Stimulated activated CD4-positive, alpha-beta T cell treated with anti-CD3 and anti-CD28 coated beads, Interleukin-1b, Interleukin-23, amount 100 ng/mL, for 4 hours (primary cell): Measurements from ENCODE around the gene CT45A8.
"Not testable (repeated sequence)": the region's sequence is repeated elsewhere in the genome, so short reads cannot be mapped to it uniquely, and the experiment has no call there.

Source experiments
- DNase-seq, 2 donors: peaks; one replicate each; pipeline ENCODE4 v3.0.0-alpha.2; 2020; ENCODE audit warnings: low read depth in 2 of 2

CT45A8 gene

GRCh38 chrX:135854438-135854837 lies at the start of gene CT45A8:
CT45A8 (minus strand) TSS chrX:135854538; CDS start chrX:135850783, 3,755 bp downstream.
- not testable (repeated sequence) for DNase-seq

GRCh38 chrX:135893294-135893817 lies 39.0 kb upstream of the CT45A8 start, which contains the start of the genes CT45A10 and SAGE1:
CT45A10 (minus strand) TSS chrX:135893444; CDS start chrX:135885344, 8,100 bp downstream.
SAGE1 (plus strand) TSS chrX:135893716; CDS start chrX:135896243, 2,527 bp downstream.
- no peak for DNase-seq

- DNase-seq = no peak
Observed at GRCh38 chrX:135892781-135893180, 38.4 kb upstream of the CT45A8 start.

GRCh38 chrX:135890087-135890585 lies 35.8 kb upstream of the CT45A8 start:
- no peak for DNase-seq

- DNase-seq = not testable (repeated sequence)
Observed at GRCh38 chrX:135888976-135889375, 34.6 kb upstream of the CT45A8 start.

- not testable (repeated sequence) for DNase-seq
Observed at GRCh38 chrX:135888230-135888629, 33.9 kb upstream of the CT45A8 start.

- not testable (repeated sequence) for DNase-seq
Observed at GRCh38 chrX:135882741-135883140, 28.4 kb upstream of the CT45A8 start.

GRCh38 chrX:135871712-135872111 lies 17.4 kb upstream of the CT45A8 start, which contains the start of gene CT45A9:
CT45A9 (minus strand) TSS chrX:135871812; CDS start chrX:135868061, 3,751 bp downstream.
- not testable (repeated sequence) for DNase-seq

- DNase-seq = not testable (repeated sequence)
Observed at GRCh38 chrX:135837180-135837579, 17.2 kb downstream of the CT45A8 start, which contains the start of gene CT45A7. CT45A7 (minus strand) TSS chrX:135837280; CDS start chrX:135833533, 3,747 bp downstream.

- DNase-seq = not testable (repeated sequence)
Observed at GRCh38 chrX:135819912-135820311, 34.4 kb downstream of the CT45A8 start, which contains the start of gene CT45A2. CT45A2 (minus strand) TSS chrX:135820012; CDS start chrX:135816265, 3,747 bp downstream.

GRCh38 chrX:135802687-135803086 lies 51.7 kb downstream of the CT45A8 start, which contains the start of gene CT45A6:
CT45A6 (minus strand) TSS chrX:135802787; CDS start chrX:135798993, 3,794 bp downstream.
- DNase-seq = not testable (repeated sequence)
